DOHH2 (cell line): ENCODE measurements around the gene AQP12A.

Experiments
- CTCF ChIP-seq: fragments of 200-600 bp; sonication (generic); IDR thresholded peaks from one replicate; pipeline ENCODE4 v1.5.1; 2014; ENCODE audit warnings: antibody characterized with exemption, mild to moderate bottlenecking, low read depth, low read length; ENCODE audit not compliant: poor library complexity, severe bottlenecking
- EZH2phosphoT487 ChIP-seq: fragments of 200-600 bp; sonication (generic); IDR thresholded peaks from 2 replicates; pipeline ENCODE4 v1.6.1; 2017; ENCODE audit warnings: borderline replicate concordance, mild to moderate bottlenecking, antibody characterized with exemption, low read length, moderate library complexity, mixed read lengths

GRCh38 chr2:240735476-240735875, 43.8 kb downstream of the AQP12A start:
- no peak for TF ChIP-seq CTCF
- no peak for TF ChIP-seq EZH2phosphoT487
